HepG2 (cell line): ENCODE data around the gene MEX3C. TPM values are rescaled to one million over a fixed set of nuclear protein-coding genes. Genes with fewer than 3 reads are reported as not detected.
A peak's percentile ranks its signal among the peaks of the same experiment; 100 is the strongest.

Experiments used
- CENPX ChIP-seq: sonication (generic); formaldehyde crosslinking; IDR thresholded peaks from 2 replicates; pipeline ENCODE4 v1.9.0; 2021; ENCODE audit warnings: mild to moderate bottlenecking, missing genetic modification reagents, moderate library complexity
- CHCHD3 ChIP-seq: sonication (generic); formaldehyde crosslinking; IDR thresholded peaks from 2 replicates; pipeline ENCODE4 v1.8.0; 2022; ENCODE audit warnings: mild to moderate bottlenecking, missing genetic modification reagents, moderate library complexity
- GZF1 ChIP-seq: sonication (generic); formaldehyde crosslinking; IDR thresholded peaks from 2 replicates; pipeline ENCODE4 v1.5.1; 2020; ENCODE audit warnings: mild to moderate bottlenecking, missing genetic modification reagents
- KLF13 ChIP-seq: sonication (generic); formaldehyde crosslinking; IDR thresholded peaks from 2 replicates; pipeline ENCODE4 v1.4.0; 2020; ENCODE audit warnings: mild to moderate bottlenecking, missing genetic modification reagents
- NFRKB ChIP-seq: fragments of 450-650 bp; IDR thresholded peaks from 2 replicates; pipeline ENCODE4 v1.6.1; 2017
- PAF1 ChIP-seq: IDR thresholded peaks from 2 replicates; pipeline ENCODE4 v1.6.1; 2016; ENCODE audit warnings: missing genetic modification reagents, missing compliant biosample characterization
- WIZ ChIP-seq: sonication (generic); formaldehyde crosslinking; IDR thresholded peaks from 2 replicates; pipeline ENCODE4 v1.5.1; 2020; ENCODE audit warnings: mild to moderate bottlenecking, missing genetic modification reagents
- YEATS2 ChIP-seq: sonication (generic); formaldehyde crosslinking; IDR thresholded peaks from 2 replicates; pipeline ENCODE4 v1.4.0; 2020; ENCODE audit warnings: missing genetic modification reagents, borderline replicate concordance
- ZNF383 ChIP-seq: sonication (generic); formaldehyde crosslinking; IDR thresholded peaks from 2 replicates; pipeline ENCODE4 v1.4.0; 2020; ENCODE audit warnings: missing genetic modification reagents, mild to moderate bottlenecking, borderline replicate concordance
- ZNF468 ChIP-seq: sonication (generic); formaldehyde crosslinking; IDR thresholded peaks from 2 replicates; pipeline ENCODE4 v1.8.0; 2022; ENCODE audit warnings: mild to moderate bottlenecking, moderate library complexity, missing genetic modification reagents
- ZNF547 ChIP-seq: sonication (generic); formaldehyde crosslinking; IDR thresholded peaks from 2 replicates; pipeline ENCODE4 v1.5.1; 2020; ENCODE audit warnings: mild to moderate bottlenecking, missing genetic modification reagents
- ZNF556 ChIP-seq: sonication (generic); formaldehyde crosslinking; IDR thresholded peaks from 2 replicates; pipeline ENCODE4 v1.4.0; 2020; ENCODE audit warnings: mild to moderate bottlenecking, missing genetic modification reagents, borderline replicate concordance
- ZNF614 ChIP-seq: IDR thresholded peaks from 2 replicates; pipeline ENCODE4 v1.6.1; 2018; ENCODE audit warnings: missing biosample characterization, missing genetic modification reagents, inconsistent platforms, borderline replicate concordance
- ZNF891 ChIP-seq: sonication (generic); formaldehyde crosslinking; IDR thresholded peaks from 2 replicates; pipeline ENCODE4 v1.5.0; 2020; ENCODE audit warnings: mild to moderate bottlenecking, missing genetic modification reagents
- ZSCAN22 ChIP-seq: sonication (generic); formaldehyde crosslinking; IDR thresholded peaks from 2 replicates; pipeline ENCODE4 v1.4.0; 2020; ENCODE audit warnings: mild to moderate bottlenecking, missing genetic modification reagents
- polyA plus RNA-seq, 8 experiments: library from polyadenylated mRNA; depleted of rRNA in 3 of 8; stranded (reverse) in 7 of 8; unstranded in 1 of 8; fragments of >200 nt; fragmentation: Illumina TruSeq in 4 of 8; extraction: Trizol in 4 of 8; gene quantifications; 2 replicates each; pipeline versions ENCODE4 v1.2.1 to v1.2.3, GENCODE V29; 2011 to 2016; ENCODE audit warnings: low read depth in 4 of 8, missing spikeins in 1 of 8, mixed read lengths in 1 of 8; ENCODE audit not compliant: insufficient read depth in 1 of 8
- total RNA-seq, 5 experiments: library from RNA; depleted of rRNA; stranded (reverse); fragments of >200 nt; fragmentation: Illumina TruSeq; extraction: Trizol; gene quantifications; 2 replicates each; pipeline ENCODE4 v1.2.3, GENCODE V29; 2016; ENCODE audit warnings: low read depth in 1 of 5
- TF ChIP-seq, protein P1 (sequence below): sonication (generic); formaldehyde crosslinking; IDR thresholded peaks from 2 replicates; pipeline ENCODE4 v1.5.1; 2020; ENCODE audit warnings: mild to moderate bottlenecking, missing genetic modification reagents, moderate library complexity
- TF ChIP-seq, protein P2 (sequence below): IDR thresholded peaks from 2 replicates; pipeline ENCODE4 v1.6.1; 2012; ENCODE audit warnings: low read length, improper control_type of control experiment
- TF ChIP-seq, protein P3 (sequence below): sonication (generic); formaldehyde crosslinking; IDR thresholded peaks from 2 replicates; pipeline ENCODE4 v1.4.0; 2020; ENCODE audit warnings: missing genetic modification reagents
- TF ChIP-seq, protein P4 (sequence below): sonication (generic); formaldehyde crosslinking; IDR thresholded peaks from 2 replicates; pipeline ENCODE4 v1.4.0; 2020; ENCODE audit warnings: missing genetic modification reagents
- TF ChIP-seq, protein P5 (sequence below): sonication (generic); formaldehyde crosslinking; IDR thresholded peaks from 2 replicates; pipeline ENCODE4 v1.5.0; 2020; ENCODE audit warnings: missing genetic modification reagents

The MEX3C gene
- total and polyA plus RNA-seq, 2 of the 13 experiments (the other 11 are each of a cell fraction or from before 2014, with no cell fraction given) = 34.8 to 36.4 TPM

DNA sequence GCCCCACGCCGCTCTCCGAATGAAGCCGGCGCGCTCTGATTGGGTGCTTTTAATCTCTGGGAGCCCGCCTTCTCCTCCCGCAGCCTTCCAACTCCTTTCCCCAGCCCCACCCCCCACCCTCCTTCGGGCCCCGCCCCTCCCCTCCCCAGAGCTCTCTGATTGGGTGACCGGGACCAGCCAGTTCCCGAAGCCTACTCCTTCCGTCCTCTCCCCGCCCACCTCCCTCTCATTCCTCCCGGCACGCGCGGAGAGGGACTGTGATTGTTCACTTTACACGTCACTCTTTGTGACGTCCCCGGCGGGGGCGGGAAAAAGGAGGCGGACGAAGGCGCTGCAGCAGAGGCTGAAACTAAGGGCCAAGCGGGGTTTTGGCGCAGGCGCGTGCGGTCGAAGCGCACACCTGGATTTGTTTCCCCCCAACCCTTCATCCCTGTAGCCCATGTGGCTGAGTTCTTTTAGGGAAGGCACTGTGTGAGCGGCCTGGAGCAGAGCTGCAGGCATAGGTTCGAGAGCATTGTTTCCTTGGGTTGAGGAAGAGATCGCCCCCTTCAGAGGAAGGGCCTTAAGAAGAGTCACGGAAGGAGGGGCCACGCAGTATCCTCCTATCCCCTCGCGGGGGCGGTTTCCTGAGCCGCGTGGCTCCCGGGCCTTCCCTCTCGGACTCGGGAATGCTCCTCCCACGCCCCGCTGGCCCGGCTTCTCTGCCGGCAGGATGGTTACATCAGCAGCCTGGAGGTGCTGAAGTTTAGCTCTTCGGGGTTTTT lies at the start of gene MEX3C (continued):
- peak; percentile 84; the same call in 1 of the 2 replicates for TF ChIP-seq ZNF614 (CRISPR knock-in tag)
- TF ChIP-seq ZNF547 (CRISPR knock-in tag) = peak; percentile 73
- TF ChIP-seq GZF1 (CRISPR knock-in tag) = 0 out of 2 replicates have a peak, but pooled peaks have one; percentile 66
- TF ChIP-seq, protein P1, sequence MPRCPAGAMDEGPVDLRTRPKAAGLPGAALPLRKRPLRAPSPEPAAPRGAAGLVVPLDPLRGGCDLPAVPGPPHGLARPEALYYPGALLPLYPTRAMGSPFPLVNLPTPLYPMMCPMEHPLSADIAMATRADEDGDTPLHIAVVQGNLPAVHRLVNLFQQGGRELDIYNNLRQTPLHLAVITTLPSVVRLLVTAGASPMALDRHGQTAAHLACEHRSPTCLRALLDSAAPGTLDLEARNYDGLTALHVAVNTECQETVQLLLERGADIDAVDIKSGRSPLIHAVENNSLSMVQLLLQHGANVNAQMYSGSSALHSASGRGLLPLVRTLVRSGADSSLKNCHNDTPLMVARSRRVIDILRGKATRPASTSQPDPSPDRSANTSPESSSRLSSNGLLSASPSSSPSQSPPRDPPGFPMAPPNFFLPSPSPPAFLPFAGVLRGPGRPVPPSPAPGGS (CRISPR knock-in tag) = peak; percentile 85
- TF ChIP-seq, protein P2, sequence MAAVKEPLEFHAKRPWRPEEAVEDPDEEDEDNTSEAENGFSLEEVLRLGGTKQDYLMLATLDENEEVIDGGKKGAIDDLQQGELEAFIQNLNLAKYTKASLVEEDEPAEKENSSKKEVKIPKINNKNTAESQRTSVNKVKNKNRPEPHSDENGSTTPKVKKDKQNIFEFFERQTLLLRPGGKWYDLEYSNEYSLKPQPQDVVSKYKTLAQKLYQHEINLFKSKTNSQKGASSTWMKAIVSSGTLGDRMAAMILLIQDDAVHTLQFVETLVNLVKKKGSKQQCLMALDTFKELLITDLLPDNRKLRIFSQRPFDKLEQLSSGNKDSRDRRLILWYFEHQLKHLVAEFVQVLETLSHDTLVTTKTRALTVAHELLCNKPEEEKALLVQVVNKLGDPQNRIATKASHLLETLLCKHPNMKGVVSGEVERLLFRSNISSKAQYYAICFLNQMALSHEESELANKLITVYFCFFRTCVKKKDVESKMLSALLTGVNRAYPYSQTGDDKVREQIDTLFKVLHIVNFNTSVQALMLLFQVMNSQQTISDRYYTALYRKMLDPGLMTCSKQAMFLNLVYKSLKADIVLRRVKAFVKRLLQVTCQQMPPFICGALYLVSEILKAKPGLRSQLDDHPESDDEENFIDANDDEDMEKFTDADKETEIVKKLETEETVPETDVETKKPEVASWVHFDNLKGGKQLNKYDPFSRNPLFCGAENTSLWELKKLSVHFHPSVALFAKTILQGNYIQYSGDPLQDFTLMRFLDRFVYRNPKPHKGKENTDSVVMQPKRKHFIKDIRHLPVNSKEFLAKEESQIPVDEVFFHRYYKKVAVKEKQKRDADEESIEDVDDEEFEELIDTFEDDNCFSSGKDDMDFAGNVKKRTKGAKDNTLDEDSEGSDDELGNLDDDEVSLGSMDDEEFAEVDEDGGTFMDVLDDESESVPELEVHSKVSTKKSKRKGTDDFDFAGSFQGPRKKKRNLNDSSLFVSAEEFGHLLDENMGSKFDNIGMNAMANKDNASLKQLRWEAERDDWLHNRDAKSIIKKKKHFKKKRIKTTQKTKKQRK = no peak
- no peak for TF ChIP-seq CENPX (CRISPR knock-in tag)
- TF ChIP-seq CHCHD3 = no peak
- TF ChIP-seq PAF1 (CRISPR knock-in tag) = no peak
- no peak; the same call in 1 of the 2 replicates for TF ChIP-seq WIZ
- TF ChIP-seq, protein P3, sequence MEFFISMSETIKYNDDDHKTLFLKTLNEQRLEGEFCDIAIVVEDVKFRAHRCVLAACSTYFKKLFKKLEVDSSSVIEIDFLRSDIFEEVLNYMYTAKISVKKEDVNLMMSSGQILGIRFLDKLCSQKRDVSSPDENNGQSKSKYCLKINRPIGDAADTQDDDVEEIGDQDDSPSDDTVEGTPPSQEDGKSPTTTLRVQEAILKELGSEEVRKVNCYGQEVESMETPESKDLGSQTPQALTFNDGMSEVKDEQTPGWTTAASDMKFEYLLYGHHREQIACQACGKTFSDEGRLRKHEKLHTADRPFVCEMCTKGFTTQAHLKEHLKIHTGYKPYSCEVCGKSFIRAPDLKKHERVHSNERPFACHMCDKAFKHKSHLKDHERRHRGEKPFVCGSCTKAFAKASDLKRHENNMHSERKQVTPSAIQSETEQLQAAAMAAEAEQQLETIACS (CRISPR knock-in tag) = no peak
- peak; percentile 74; the same call in 1 of the 2 replicates for TF ChIP-seq YEATS2 (CRISPR knock-in tag)
- no peak for TF ChIP-seq ZNF468
- peak; percentile 80; the same call in 1 of the 2 replicates for TF ChIP-seq ZNF556 (CRISPR knock-in tag)
- TF ChIP-seq, protein P4, sequence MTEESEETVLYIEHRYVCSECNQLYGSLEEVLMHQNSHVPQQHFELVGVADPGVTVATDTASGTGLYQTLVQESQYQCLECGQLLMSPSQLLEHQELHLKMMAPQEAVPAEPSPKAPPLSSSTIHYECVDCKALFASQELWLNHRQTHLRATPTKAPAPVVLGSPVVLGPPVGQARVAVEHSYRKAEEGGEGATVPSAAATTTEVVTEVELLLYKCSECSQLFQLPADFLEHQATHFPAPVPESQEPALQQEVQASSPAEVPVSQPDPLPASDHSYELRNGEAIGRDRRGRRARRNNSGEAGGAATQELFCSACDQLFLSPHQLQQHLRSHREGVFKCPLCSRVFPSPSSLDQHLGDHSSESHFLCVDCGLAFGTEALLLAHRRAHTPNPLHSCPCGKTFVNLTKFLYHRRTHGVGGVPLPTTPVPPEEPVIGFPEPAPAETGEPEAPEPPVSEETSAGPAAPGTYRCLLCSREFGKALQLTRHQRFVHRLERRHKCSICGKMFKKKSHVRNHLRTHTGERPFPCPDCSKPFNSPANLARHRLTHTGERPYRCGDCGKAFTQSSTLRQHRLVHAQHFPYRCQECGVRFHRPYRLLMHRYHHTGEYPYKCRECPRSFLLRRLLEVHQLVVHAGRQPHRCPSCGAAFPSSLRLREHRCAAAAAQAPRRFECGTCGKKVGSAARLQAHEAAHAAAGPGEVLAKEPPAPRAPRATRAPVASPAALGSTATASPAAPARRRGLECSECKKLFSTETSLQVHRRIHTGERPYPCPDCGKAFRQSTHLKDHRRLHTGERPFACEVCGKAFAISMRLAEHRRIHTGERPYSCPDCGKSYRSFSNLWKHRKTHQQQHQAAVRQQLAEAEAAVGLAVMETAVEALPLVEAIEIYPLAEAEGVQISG (CRISPR knock-in tag) = peak; percentile 76; the same call in 1 of the 2 replicates
- no peak for TF ChIP-seq ZSCAN22 (CRISPR knock-in tag)
- TF ChIP-seq ZNF383 (CRISPR knock-in tag) = no peak
- TF ChIP-seq NFRKB = no peak
- TF ChIP-seq, protein P5, sequence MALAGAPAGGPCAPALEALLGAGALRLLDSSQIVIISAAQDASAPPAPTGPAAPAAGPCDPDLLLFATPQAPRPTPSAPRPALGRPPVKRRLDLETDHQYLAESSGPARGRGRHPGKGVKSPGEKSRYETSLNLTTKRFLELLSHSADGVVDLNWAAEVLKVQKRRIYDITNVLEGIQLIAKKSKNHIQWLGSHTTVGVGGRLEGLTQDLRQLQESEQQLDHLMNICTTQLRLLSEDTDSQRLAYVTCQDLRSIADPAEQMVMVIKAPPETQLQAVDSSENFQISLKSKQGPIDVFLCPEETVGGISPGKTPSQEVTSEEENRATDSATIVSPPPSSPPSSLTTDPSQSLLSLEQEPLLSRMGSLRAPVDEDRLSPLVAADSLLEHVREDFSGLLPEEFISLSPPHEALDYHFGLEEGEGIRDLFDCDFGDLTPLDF = no peak; the same call in 1 of the 2 replicates
- TF ChIP-seq ZNF891 (CRISPR knock-in tag) = peak; percentile 62; the same call in 1 of the 2 replicates
- 0 out of 2 replicates have a peak, but pooled peaks have one; percentile 42 for TF ChIP-seq KLF13 (CRISPR knock-in tag)
